Stimulated activated CD8-positive, alpha-beta memory T cell treated with anti-CD3 and anti-CD28 coated beads, Interleukin-4, amount 100 ng/mL, for 48 hours (primary cell): ENCODE results near the gene TJP1.

Experiments
- DNase-seq: peaks from one replicate; pipeline ENCODE4 v3.0.0-alpha.2; 2020

Gene TJP1

DNA sequence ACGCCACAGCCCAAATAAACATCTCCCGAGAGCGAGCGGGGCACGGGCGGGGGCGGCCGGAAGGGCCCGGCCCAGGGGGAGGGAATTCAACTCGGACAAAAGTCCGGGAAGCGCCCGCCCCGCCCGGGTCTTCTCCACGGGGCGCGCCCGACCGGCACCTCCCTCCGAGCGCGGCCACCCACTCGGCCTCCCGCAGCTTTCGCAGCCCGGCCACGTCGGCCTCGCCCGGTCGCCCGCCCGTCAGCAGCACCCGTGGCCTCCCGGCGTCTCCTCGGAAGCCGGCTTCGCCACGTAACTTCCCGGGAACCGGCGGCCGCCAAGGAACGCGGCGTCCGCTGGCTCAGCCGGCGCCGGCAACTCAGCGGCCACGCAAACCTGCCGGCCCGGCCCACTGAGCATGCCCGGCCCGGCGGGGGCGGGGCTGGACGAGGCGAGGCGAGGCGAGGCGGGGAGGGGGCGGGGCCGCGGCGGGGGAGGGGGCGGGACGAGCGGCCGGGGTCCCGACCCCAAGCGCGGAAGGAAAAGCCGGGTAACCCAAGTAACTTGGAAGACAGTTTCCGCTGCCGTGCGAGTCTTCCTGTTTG lies at the start of gene TJP1:
TSS of gene TJP1 (minus strand) at position 369 of the 584 bp plus-strand sequence. CDS start 440 bp downstream, outside the sequence.
- no peak for DNase-seq

DNA sequence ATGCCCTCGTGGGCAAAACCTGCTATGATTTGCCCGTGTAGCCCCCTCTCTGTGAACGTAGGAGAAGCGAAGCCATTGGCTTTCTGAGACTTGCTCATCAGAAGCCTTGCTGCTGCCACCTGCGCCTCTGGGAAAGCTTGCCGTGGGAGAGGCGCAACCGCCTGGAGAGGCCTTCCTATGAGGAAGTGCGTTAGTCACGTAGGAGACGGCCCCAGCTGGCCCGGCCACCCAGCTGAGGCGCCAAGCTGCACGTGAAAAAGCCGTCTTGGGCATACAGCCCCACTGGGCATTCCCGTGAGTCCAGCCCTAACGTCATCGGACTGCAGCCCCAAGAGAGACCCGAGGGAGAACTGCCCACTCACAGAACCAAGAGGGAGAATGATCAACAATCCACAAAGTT lies 49.1 kb upstream of the TJP1 start:
- DNase-seq, result no peak

DNA sequence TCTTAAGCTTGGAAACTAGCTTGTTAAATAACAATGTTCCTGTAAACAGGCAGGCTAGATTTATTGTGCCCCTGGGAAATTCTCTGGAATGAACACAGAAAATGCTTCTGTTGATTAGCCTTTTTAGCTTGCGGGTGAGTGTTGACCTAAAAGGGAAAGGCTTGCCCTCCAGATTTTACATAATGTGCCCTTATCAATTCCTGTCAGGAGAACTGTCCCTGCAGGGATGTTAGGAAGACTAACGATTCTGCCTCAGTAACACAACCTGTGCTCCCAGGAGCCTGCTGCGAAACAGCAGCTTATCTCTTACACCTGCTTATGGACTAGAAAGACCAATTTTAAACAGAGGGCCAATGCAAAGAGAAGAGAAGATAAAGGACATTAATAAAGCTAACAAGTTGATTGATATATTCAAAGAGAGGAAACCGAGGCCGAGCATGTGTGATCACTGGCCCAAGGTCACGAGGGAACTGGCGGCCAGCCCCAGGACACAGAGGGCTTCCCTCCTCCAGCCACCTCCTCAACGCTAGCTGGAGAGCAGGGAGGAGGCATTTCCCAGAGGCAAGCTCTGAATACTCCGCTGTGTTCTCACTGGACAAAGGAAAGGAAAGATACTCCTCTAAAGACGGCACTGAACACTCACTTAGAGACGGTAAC lies 48.4 kb upstream of the TJP1 start:
- DNase-seq, result no peak

DNA sequence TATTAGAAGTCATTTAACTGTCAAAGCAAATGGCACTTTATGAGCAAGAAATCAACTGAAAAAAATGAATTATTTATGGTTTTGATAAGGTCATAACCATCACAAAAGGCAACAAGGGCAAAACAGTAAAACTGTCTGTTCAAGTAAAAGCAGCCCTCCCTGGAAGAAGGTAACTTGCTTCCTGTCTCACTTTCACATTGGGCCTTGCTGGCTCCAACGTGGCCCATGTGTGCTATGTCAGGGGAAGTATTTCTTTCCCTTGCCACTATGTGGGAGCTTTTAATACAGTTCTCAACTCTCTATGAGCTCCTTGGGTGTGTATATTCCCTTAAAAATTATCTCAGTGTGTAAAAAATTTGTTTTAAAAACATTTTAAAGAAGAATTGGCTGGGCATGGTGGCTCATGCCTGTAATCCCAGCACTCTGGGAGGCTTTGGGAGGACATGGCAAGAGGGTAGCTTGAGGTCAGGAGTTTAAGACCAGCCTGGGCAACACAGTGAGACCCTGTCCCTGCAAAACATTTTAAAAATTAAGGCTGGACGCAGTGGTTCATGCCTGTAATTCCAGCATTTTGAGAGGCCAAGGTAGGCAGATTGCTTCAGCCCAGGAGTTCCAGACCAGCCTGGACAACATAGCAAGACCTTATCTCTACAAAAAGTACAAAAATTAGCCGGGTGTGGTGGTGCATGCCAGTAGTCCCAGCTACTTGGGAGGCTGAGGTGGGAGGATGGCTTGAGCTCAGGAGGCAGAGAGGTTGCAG lies 45.2 kb upstream of the TJP1 start:
- no peak for DNase-seq

DNA sequence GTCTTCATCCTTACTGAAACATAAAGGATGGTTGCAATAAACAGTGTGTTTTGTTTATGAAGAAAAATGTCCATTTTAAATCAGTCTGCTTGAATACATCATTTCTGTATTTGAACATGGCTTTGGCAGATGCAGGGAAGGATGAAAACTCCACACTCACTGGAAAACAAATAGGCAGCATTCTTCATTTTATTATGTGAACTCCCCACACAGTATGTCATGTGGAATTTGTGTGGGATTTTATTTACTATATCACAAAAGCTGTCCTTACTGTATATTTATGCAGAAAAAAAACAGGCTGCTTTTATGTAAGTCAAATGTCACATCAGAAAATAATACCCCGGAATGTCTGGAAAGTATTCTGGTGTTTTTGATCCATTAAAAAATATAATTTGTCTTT lies 44.1 kb upstream of the TJP1 start:
- DNase-seq, result no peak

DNA sequence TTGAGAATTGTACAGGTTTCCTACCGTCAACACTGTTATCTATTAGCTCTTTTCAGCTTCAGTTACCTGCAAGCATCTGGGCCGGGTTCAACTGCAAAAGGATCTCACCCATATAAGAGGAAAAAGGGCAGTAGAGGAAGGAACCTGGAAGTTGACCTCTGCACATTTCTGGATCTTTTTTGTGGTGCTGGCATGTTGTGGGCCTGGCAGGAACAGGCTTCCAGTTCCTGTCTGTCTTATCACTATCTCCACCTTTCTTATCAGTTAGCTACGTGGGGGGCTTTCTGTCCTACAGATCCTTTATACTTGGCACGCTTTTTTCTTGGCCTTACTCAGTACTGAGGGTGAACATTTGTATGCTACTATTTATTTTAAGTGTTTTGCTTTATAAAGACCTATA lies 42.2 kb upstream of the TJP1 start:
- no peak for DNase-seq

DNA sequence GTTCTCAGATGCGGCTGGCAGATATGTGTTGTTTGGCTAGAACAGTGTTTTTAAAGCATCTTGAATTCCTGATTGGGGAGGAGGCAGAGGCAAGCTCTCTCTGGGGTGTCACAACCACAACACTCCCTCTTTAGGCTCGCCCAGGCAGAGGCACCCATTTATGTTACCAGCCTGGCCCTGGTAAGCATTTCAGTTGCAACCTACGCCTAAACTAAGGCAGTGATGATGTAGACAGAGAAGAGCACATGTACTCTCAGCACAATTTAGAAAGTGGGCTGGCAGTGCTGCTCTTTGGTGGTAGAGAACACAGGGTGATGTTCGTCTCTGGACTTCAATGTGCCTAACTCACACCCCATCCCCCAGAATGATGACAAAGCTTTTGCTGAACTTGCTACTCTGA lies 41.2 kb upstream of the TJP1 start:
- DNase-seq, result no peak

DNA sequence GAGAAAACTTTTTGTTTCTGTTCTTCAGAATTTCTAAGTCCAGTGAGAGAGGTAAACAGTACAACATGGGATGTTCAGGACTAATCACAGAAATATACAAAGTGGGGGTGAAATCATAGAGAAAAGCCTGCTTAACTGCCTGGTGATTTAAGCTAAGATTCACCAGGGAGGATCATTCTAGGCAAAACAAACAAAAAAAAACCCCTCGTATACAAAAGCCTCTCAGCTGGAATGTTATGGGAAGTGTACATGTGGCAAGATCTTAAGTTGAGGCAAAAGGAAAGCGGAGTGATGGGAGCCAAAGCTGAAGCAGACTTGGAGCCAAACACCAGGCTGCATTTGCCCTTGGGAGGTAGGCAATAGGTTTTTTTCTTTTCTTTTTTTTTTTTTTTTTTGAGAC lies 40.0 kb upstream of the TJP1 start:
- no peak for DNase-seq

DNA sequence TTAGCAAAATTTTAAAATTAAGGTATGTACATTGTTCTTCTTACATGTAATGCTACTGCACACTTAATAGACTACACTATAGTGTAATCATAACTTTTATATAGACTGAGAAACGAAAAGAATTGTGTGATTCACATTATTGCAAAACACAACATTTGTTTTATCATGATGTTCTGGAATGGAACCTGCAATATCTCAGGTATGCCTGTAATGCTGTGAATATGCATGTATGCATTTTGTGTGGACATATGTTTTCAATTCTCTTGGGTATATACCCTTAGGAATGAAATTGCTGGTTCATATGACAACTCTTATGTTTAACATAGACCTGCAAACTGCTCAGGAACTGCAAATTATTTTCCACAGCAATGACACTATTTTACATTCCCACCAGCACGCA lies 38.6 kb upstream of the TJP1 start:
- no peak for DNase-seq

DNA sequence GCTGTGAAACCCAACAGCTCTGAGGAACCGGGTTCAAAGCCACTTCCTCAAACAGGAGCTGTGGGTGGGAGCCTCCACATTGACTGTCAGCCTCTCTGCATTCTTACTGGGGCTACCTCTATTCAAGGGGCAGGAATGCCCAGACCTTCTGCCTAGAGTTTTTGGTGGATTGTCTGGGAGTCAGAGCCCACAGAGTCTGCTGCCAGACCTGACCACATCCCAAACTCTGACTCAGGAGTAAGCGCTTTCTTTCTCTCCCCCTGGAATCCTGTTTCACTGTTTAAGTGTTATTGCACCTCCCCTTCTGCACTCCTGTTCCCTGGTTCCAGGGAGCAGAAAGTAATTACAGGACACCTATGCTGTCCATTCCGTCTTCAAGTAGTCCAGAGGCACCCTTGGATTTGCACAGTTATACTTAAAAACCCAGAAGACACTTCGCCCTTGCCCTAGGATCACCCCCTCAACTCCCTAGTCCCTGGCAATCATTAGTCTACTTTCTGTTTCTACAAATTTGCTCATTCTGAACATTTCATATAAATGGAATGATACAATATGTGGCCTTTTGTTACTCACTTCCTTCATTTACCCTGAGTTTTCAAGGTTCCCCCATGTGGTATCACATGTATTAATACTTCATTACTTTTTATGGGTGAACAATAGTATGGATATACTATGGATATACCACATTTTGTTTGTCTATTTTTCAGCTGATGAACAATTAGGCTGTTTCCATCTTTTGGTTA lies 37.9 kb upstream of the TJP1 start:
- no peak for DNase-seq

DNA sequence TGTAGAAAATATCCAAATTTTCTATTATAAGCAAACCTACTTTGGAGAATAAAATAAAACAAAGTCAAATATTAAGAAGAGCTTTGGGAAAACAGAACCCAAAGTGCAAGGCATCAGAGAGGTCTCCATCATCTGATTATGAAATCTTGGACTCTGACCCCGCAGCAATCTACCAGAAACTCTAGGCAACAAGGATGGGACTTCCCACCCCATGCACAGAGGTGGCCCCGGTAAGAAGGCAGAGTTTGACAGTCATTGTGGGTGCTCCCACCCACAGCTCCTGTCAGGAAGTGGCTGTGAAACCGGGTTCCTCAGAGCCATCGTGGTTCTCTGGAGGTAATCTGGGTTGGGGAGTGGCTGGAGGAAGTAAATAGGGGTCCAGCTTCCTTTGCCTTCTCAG lies 37.0 kb upstream of the TJP1 start:
- no peak for DNase-seq

DNA sequence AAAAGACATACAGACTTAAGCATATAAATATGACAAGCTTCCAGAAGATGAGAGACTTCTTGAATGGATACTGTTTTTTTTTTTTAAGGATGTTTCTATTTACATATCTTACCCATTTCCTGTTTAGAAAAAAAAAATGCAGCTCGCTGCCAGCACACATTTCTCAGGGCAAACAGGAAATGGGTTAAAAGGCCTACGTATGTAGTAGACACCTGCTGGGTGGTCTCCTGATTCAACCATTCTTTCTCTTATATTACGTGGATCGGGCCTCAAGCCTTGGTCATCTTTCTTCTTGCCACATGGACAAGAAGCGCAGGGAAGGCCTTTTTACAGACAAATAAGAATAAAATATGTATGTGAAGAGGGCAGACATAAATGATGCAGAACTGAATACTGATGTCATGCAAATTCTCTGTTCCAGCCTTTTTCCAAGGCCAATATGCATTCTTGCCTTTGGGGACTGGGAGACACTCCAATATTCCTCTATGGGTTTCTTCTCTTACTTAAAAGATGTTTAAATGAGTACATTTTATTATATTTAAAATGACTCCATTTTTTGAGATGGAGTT lies 35.0 kb upstream of the TJP1 start:
- no peak for DNase-seq

DNA sequence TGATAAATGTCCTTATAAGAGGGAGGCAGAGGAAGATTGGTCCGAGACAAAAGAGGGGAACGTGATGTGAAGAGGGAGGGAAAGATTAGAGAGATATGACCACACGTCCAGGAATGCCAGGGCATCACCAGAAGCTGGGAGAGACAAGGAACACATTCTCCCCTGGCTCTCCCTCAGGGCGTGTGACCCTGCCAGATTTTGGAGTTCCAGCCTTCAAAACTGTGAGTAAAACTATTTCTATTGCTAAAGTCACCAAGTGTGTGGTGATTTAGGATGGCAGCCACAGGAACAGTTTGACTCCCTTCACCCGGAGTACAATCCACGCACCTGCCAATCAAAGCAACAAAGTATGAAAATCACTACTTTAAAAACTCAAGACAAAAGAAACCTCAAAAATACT lies 32.1 kb upstream of the TJP1 start:
- no peak for DNase-seq

DNA sequence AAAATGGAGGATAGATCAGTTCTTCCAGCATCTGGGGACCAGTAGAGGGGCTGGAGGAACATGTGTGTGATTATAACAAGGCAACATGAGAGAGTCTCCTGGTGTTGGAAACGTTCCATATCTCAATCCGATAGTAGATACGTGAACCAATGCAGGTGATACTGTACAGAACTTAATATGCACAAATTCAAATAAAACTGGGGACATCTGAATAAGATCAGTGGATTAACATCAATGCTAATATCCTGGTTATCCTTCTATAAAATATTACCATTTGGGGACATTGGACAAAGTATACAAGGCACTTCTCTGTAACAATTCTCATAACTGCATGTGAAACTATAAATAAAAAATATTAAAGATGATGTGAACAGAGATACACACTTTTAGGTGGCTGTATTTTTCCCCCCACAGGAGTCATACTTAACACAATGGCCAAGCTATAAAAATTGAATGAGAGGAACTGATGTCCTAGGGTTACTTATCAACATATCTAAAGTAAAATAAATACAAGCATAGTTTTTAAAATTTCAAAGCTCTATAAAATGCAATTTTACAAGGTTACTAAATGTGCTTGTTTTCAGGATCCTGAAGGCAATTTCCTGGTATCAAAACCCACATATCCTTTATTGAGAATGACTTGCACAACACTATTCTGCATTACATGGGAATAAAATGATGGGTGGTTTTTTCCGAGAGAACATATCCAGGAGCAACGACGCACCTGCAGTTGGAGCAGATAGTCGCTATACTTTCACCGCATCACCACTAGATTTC lies 31.1 kb upstream of the TJP1 start:
- no peak for DNase-seq

DNA sequence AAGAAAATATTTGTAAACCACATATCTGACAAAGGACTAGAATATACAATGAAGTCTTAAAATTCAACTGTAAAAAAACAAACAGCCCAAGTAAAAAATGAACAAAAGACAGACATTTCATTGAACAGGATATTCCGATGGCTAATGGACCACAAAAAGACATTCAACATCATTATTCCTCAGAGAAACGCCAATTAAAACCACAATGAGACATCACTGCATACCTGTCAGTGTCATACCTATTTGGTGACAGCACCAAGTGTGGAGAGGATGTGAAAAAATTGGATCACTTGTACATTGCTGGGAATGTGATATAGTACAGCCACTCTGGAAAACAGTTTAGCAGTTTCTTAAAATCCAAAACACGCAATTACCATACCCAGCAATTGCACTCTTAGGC lies 29.9 kb upstream of the TJP1 start:
- no peak for DNase-seq

DNA sequence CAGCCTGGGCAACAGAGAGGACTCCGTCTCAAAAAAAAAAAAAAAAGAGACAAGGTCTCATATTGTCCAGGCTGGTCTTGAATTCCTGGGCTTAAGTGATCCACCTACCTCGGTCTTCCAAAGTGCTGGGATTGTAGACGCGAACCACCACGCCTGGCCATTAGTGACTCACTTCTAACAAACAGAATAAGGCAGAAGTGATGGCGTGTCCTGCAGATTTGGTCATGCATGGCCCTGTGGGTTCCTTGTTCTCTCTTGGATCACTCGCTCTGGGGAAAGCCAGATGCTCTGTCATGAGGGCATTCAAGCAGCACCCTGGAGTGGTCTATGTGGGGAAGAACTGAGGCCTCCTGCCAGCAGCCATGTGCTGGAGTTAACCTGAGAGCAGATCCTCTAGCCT lies 27.4 kb upstream of the TJP1 start:
- DNase-seq, result no peak

DNA sequence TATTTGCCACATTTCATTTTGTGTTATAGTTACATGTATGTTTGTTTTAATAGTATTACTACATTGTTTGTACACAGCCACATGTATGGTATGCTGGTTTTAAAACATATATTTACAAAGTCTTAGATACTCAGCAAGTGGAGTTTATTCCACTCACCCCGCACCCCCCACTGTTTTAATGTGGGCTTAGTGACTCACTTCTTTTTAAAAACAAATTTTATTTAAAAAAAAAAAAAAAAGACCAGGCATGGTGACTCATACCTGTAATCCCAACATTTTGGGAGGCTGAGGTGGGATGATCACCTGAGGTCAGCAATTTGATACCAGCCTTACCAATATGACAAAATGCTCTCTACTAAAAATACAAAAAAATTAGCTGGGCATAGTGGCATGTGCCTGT lies 26.9 kb upstream of the TJP1 start:
- DNase-seq, result no peak

DNA sequence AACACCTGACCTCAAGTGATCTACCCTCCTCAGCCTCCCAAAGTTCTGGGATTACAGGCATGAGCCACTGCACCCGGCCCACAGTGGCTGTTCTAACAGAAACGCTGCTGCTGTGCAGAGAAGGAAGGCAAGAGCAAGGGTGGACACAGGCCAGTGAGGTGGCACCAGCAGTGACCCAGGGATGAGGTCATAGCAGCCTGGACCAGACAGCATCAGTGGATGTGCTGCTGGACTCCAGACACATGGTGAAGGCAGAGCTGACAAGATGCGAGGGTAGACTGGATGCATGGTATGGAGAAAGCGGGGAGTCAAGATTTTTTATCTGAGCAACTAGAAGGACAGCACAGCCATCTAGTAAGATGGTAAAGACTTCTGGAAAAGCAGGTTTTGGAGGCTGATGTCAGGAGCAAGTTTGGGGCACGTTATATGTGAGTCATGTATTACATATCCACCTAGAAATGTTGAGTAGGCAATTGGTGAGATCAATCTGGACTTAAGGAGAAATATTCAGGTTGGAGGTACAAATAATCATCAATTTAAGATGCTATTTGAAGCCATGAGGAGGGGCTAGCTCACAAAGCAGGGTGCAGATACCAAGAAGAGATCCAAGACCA lies 22.1 kb upstream of the TJP1 start:
- DNase-seq, result no peak

DNA sequence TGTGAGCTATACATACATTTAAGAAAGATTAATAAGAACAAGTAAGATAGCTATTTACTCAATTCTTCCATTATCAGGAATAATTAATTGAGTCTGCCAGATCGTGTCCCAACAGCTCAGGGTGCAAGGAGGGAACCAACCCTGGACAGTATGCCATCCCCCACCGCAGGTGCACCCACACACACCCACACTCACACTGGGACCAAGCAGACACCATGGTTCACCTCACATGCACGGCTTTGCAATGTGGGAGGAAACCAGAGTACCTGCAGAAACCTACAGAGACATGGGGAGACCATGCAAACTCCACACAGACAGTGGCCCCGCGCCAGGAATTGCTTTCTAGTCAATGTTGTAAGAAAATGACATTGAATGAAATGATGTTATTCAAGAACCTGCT lies 20.0 kb upstream of the TJP1 start:
- DNase-seq, result no peak

DNA sequence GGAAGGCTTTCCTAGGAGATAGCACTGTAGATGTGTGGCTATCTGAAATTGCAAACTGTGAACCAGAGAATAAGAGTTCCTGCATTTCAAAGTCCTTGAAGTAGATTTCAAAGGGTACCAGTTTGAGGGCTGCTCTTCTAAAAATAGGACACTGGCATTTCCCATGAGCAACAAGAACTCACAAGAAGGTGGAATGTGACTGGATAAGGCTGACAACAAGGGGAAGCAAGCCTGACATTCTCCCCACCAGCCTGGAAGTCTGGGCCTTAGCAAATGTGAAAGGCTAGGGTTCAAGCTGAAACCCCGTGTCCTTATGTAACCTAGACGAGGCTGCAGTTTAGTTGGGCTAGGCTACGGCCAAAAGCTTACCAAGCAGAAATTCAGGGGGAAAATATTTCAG lies 18.7 kb upstream of the TJP1 start:
- no peak for DNase-seq

DNA sequence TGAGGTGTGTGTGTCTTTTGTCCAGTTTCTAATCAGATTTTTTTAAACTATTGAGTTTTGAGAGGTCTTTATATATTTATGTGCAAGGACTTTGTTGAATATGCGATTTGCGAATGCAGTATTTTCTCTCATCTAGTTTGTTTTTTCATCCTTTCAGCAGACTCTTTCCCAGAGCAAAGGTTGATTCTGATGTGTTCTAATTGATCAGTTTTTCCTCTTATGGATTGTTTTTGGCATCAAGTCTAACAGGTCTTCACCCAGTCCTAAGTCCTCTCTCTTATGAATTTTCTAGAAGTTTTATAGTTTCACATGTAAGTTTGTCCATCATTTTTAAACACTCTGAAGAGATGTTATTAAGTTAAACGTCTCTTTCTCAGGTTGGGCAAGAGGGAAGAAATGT lies 17.8 kb upstream of the TJP1 start:
- DNase-seq, result no peak

DNA sequence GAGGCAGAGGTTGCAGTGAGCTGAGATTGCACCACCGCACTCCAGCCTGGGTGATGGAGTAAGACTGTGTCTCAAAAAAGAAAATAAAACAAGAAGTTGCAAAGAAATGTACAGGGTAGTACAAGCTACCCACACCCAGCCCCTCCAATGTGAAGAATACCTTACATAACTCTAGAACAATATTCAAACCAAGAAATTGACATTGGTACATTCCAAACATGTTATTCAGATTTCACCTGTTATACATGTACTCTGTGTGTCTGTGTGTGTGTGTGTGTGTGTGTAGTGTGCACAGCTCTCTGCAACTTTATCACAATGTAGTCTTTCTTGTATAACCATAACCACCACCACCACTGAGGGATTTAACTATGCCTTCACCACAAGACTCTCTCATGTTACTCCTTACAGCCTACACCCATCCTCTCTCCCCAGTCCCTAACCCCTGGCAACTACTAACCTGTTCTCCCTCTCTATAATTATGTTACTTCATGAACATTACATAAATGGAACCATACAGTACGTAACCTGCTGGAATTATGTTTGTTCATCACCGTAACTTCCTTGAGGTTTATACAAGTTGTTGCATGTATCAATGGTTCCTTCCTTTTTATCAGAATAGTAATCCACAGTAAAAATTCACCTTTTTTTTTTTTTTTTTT lies 16.2 kb upstream of the TJP1 start:
- no peak for DNase-seq
